Activated T-cell treated with anti-CD3 and anti-CD28 coated beads, Interleukin-2, amount 50 U/mL, for 48 hours (primary cell): ENCODE data around the gene KCNT2.
"Not testable (repeated sequence)": the region's sequence is repeated elsewhere in the genome, so short reads cannot be mapped to it uniquely, and the experiment has no call there.

ENCODE experiments used
- DNase-seq, 2 experiments: peaks; one replicate each; pipeline ENCODE4 v3.0.0-alpha.2; 2020

KCNT2 gene

DNA sequence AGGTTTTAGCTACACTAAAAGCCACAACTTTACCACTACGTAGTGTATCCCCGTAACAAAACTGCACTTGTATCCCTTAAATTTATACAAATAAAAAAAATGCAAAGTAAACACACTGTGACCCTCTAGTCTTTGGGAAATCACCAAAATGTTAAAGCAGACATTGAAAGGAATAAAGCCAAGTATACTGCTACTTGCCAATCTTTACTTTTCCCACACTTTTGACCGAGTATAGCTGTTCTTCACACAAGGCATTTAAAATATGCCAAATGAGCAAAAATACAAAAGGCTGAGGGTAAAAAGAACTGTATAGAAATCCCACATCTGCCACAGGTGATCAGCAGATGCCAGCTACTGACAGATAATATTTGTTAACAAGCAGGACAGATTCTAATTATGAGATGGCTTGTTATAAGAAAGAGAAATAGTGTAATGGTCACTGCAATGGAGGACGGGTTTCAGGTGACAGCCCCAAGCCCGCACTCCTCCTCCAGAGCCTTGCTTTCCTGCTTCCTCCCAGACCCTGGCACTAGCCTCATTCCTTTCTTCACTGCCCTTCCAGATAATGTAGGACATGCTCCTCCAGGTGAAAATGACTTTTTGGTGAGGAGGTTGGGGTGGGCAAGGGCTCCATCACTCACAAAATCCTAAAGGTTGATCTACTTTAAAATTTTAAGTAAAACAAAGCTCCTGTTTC, 18.1 kb downstream of the KCNT2 start:
- no peak for DNase-seq

DNA sequence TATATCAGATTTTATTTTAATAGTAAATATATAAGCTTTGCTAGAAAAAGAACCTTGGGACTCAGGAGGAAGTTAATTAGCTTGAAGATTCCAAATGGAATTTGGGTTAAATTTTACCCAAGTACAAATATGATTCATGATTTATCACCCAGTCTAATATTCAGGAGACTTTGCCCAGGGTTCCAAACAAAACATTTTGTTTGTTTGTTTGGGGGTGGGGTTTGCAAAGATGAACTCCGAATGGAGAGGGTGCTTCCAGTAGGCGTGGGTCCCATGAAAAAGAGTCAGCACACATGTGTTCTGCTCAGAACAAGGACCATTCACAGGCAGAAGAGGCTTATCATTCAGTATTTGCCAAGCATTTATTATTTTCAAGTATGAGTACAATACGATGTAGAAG, 23.5 kb downstream of the KCNT2 start:
- DNase-seq = no peak

DNA sequence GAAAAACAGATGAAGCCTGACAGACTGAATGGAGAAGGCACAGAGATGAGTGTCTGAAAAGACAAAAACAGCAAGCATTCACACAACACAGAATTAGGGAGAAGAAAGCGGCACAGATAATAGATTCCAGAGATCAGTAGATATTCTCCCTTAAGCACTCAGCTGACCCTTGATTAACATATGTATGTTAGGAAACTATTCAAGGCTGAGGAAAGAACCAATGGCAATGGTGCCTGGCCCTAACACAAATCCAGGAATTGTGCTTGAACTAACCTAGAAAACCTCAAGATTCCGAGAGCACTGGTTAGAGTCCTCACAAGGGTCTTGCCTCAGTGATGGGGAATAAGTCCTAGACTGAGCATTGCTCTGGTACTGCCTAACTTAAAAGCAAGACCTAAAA, 30.9 kb downstream of the KCNT2 start:
- no peak for DNase-seq

DNA sequence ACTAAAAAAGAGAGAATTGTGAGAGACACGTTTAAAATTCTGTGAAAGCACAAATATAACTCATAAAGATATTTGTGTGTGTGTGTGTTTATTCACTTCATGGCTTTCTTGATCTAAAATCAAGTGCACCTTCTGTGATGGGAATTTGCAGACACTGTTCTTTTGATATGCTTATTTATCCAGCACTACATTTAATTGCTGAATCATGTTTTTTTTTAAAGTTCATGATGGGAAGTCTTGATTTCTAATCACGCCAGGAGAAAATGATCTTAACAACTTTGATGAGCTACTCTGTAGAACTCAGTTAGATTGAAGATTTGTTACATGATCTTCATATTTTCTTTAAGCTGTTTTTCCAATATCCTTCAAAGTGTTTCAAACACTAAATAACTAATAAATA, 35.0 kb downstream of the KCNT2 start:
- DNase-seq = no peak

DNA sequence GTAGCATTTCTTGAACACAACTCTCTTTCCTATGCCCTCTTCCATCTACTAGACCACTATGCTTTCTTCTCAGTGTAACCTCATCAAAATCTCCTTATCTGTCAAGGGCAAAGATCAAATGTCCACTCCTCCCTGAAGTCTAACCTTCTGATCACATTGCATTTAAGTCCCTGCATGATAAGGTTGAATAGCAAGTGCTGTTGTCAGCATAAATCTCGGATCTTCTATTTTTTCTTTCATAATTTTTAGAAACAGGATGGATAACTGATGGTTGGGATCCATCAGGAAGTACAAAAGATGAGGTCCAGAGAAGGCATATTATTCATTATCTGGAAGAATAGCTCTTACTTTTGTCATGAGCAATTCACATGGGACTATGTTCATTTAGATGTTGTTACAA, 41.0 kb downstream of the KCNT2 start:
- no peak for DNase-seq

DNA sequence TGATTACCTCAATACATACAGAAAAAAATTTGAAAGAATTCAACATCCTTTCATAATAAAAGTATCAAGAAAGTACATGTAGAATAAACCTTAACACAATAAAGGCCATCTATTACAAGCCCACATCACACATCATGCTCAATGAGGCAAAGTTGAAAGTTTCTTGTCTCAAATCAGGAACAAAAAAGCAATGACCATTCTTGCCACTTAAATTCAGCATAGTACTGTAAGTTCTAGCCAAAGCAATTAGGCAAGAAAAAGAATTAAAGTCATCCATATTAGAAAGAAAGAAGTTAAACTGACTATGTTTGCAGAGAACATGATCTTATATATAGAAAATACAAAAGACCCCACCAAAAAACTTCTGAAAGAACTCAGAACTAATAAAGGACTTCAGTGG, 44.5 kb downstream of the KCNT2 start:
- no peak for DNase-seq

DNA sequence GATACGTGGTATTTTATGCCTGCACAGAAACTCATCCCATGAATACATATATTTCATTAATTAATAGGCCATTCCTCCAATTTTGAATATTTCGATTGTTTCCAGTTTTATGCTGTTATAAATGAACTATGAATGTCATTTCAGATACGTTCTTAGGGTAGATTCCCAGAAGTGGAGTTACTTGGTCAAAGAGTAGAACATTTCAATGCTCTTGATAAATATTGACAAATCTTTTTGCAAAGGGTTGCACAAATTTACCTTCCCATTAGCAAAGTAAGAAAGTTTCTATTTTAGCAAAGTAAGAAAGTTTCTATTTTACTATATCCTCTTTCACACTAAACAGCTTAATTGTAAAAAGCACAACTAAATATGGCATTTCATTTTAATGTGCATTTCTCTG, 48.9 kb downstream of the KCNT2 start:
- DNase-seq = no peak

DNA sequence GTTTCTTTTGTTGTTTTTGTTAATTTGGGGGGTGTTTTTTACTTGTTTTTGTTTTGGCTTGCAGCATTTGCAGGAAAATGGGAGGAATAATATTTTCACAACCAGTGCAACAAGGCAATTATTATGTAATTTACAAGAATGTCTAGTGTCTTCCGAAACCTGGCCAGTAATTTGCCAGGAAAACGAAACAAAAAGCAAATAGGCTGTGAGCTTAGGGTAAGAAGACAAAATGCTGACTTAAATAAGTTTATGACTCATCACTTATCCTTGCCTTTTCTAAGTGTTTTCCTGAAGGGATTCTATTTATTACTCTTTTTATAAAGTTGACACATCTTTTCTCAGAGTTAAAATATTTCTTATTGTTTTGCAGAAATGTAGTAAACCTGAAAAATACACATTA, 49.8 kb downstream of the KCNT2 start:
- DNase-seq = no peak

DNA sequence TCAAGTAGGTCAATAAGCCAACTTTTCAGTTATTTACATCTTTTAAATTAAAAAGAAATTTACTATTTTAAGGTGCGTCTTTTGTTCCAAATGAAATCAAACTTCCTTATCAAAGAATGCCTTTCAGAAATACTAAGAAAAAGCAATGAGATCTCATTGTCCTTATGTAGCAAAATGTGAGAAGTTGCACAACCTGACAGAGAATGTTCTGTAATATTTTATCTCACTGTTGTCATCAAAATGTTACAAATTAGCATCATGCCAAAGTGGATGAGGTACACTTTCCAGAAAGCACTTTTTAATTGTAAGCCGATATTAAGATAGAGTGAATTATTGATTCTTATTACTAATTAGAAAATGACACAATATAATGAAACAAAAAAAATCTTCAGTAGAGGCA, 50.4 kb downstream of the KCNT2 start:
- no peak for DNase-seq

DNA sequence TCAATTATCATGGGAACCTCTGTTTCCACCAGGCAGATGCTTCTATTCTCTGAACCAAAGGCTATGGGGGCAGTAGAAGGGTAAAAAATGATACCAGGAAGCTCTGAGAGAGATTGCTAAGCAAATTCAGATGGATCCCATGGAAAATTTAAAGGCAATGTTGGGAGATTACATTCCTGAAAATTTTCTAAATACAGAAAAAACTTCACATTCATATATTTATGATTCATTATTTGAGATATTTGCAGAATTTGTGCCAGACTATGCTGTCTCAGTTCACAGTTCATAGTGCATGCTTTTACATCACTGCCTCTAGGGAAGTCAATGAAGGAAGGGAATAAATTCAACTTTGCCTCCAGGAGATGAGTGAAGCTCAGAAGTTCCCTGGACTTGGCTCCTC, 57.5 kb downstream of the KCNT2 start:
- no peak for DNase-seq

DNA sequence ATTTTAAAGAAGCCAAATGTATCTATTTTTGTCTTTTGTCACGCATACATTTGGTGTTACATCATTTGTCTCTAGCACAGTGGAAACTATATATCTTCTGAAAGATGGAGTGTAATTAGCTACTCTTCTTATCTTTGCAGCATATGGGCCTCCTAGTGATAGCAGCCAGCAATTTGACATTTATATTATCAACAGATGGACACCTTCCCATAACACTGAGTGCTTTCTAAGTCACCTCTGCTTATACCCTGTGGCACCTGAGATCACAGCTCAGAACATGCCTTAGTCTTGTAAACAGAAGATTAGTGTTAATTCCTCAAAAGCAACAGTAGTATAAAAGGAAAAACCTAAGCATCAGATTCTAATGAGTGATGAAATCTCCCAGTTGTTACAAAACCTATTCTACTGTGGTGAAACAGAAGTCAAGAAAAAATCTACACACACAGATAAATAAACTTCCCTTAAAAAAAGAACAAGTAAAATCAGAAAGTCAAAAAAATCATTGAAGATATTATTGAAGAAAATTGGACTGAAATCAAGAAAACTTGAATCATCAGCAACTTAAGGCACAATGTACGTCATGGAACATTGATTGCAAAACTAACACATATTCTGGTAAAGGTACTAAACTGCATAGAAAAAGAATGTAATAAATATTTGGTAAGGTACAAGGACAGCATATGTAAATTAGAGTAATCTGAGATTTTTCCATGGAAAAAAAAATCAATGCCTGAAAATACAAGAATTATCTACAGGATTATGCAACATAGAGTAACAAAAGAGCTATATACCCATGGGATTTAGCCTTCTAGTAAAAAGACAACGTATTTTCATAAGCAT, 61.7 kb downstream of the KCNT2 start:
- no peak for DNase-seq

DNA sequence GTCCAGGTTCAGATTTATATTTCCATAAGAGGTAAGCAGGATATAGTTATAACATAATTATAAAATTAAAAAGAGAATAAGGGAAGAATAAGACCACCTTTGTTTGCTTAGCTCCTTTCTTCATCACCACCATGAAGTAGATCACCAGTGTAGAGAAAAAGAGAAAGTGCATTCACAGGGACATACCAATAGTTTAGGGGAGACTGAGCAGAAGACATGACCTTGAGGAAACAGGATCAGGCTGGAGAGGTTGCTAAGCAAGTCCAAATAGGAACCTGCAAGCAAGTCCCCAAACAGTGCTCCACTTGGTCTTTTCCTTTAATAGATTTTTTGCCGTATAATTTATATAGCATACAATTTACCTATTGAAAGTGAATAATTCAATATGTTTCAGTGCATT, 63.0 kb downstream of the KCNT2 start:
- no peak for DNase-seq

DNA sequence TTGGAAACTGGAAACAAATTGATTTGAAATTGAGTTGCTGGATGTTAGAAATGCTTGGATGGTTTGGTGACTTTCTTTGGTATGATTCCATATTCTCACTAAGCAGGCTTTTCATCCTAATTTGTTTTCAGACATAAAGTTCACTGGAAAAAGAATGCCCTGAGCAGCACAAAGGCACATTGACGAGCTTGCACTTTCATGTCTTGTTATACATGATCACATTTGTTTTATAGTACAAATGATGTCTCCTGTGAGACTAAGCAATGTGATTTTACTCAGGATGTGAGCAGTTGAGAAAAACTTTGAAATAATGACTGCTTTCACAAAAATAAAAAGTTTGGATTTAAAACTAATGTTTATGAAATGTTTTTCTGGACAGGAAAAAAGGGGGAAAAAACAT, 63.6 kb downstream of the KCNT2 start:
- no peak for DNase-seq

DNA sequence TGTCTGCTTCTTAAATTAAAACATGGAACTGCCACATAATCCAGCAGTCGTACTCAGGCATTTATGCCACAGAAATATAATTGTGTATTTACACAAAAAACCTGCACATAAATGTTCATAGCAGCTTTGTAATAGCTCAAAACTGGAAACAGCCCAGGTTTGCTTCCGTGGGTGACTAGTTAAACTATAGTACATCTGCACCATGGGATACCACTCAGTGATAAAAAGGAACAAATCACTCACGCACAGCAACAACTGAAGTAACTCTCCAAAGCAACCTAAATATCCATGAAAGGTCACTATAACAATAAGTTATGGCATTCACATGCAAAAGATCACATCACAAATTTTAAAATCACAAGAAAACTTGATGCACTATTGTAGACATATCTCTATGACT, 64.4 kb downstream of the KCNT2 start:
- no peak for DNase-seq

DNA sequence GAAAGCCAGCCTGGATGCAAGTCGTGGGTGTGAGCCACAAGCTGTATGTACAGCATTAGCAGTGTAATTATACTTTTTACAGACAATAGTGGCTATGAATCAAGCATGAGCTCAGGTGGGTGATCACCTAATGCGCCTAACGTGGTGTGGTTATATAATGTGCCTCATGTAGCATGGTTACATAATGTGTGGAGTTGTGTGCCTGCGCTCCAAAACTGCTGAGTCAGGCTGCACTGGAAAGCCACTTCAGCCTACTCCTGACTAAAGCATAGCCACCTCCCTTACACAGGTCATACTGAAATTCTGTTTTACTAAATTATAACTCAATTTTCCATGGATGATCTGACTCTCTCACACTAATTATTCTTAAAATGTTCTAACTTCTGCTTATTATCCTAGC, 69.8 kb downstream of the KCNT2 start:
- no peak for DNase-seq

DNA sequence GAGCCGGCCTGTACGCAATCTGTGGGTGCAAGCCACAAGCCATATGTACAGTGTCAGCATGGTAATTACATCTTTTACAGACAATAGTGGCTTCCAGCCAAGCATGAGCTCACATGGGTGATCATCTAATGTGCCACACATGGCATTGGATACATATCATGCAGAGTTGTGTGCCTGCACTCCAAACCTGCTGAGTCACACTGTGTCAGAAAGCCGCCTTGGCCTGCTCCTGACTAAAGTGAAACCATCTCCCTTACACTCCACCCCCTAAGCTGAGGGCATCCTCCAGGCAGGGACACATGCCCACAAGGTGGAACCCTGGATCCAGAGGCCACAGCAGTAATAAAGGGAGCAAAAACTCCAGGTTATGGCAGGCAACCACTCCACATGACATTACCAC, 72.5 kb downstream of the KCNT2 start:
- DNase-seq = no peak

DNA sequence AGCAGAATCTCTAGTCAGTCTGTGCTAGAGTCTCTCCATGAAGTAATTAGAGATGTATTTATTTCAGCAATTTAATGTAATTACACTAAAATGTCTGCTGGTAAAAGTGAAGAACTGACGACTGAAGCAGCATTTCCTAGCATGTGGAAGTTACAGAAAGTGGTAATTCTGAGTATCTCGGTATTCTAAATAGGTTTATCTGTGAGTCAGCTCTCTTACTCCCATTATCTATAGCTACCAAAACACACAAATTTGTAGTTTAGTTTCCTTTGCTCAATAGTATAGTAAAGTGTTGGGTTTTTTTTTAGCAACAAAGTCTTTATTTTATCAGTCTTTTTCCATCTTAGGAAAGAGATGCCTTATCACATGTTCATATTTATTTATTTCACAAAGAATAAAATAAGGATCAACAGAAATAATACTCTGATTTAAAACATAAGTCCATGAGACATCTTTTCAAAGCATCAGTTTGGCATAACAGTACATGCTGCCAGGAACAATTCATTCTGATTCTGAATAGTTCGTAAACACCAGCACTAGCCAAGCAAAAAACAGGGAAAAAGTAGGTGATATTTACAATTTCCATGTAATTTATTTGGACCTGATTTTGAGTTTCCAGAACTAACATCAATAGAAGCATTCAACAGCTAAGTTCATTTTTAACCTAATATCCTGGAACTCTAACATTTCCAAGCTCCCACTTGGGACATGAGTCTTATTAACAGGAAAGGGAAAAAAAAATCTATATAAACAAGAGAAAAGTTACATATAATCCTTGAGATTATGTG, 76.3 kb downstream of the KCNT2 start:
- no peak for DNase-seq

DNA sequence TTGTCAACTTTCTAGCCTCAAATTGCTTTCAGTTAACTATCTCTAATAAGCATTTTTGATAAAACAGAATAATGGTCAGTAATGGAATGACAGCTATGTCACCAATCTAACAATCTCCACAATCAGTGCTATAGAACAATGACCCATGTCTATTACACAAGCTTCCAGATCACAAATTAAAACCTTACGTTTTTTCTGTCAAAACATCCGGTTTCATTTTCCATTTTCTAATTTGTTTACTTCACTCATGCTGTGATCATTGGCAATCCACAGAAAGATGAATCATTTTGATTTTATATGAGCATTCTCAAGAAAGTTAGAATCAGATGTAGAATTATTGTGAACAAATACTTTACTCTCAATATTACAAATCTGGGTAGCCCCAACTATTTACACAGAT, 80.3 kb downstream of the KCNT2 start:
- DNase-seq = no peak

DNA sequence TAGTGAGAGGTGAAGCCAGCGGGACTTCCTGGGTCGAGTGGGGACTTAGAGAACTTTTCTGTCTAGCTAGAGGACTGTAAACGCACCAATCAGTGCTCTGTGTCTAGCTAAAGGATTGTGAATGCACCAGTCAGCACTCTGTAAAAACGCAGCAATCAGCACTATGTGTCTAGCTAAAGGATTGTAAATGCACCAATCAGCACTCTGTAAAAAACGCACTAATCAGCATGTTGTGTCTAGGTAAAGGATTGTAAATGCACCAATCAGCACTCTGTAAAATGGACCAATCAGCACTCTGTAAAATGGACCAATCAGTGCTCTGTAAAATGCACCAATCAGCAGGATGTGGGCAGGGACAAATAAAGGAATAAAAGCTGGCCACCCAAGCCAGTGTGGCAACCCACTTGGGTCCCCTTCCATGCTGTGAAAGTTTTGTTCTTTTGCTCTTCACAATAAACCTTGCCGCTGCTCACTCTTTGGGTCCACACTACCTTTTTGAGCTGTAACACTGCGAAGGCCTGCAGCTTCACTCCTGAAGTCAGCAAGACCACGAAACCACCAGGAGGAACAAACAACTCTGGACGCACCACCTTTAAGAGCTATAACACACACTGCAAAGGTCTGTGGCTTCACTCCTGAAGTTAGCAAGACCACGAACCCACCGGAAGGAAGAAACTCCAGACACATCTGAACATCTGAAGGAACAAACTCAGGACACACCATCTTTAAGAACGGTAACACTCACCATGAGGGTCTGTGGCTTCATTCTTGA, 85.5 kb downstream of the KCNT2 start:
- DNase-seq = not testable (repeated sequence)

DNA sequence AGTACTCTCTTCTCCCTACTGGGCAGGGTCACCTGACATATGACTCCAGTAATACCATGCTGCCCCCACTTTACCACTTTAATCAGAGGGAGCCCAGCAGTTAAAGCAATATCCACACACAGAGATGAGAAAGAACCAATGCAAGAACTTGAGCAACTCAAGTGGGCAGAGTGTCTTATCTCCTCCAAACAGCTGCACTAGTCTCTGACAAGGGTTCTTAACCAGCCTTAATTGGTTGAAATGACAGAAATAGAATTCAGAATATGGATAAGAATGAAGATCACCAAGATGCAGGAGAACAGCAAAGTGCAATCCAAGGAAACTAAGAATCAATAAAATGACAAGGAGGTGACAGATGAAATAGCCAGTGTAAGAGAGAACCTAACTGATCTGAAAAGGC, 91.0 kb downstream of the KCNT2 start:
- DNase-seq = no peak

DNA sequence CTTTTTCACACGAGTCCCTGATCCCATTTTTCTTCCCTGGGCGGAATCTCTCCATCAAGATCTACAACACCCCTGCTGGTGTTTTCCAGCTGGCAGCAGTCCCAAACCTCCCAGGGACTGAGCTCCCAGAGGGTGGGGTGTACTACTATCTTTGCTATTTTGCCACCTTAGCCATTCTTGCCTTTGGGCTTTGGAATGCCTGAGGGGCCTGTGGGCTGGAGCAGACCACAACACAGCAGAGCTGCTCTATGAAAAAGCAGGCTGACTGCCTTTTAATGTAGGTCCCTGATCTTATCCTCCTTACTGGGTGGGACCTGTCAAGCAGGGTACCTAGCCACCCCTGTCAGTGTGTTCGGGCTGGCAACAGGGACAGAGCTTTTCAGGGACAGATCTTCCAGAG, 91.9 kb downstream of the KCNT2 start:
- no peak for DNase-seq

DNA sequence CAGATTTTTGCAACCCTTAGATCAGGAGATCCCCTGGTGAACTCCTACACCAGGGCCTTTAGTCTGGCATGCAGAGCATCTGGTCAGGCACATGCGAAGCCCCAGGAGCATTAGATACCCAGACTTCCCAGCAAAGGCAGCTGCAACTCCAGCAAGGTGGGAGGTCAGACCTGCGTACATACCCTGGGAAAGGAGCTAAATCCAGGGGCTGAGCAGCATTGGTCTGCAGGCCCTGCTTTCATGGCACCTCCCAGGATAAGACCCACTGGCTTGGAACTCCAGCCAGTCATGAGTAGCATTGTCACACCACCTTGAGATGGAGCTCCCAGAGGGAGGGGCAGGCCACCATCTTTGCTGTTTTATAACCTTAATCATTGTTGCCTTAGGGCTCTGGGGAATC, 92.3 kb downstream of the KCNT2 start:
- DNase-seq = no peak

DNA sequence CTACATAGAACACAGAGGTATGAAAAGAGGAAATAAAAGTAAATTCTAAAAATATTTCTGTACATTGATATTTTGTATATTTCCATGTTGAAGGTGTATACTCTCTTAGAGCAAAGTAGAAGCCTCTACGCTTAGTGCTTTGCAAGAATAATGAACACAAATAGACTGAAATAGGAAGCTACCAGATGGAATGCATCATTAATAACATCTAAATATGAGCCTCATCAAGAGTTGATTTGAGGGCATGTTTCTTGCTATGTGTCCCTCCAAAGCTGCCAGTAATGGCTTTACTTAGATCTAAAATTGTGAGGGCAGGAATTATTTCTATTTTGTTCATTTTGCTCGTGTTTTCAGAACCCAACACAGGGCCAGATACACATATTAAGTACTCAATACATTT, 94.4 kb downstream of the KCNT2 start:
- DNase-seq = no peak
